Measurements from ENCODE around the gene EEF1AKMT3. TPM values are rescaled to one million over a fixed set of nuclear protein-coding genes. Genes with fewer than 3 reads are reported as not detected.

The EEF1AKMT3 gene
- total and polyA plus RNA-seq, 9 of the 15 experiments (the other 6 are each of a cell fraction or from before 2014, with no cell fraction given): 4.1 to 17.2 (median 7.9) TPM

- H3K9me1 ChIP-seq (ENCODE audit: control insufficient read depth, insufficient read depth, low read length): no peaks in the 10 kb centered on the region
- H4K20me1 ChIP-seq (replicated peaks; ENCODE audit: control insufficient read depth, insufficient read depth, low read length): no peaks in the 10 kb centered on the region
- DNase-seq (ENCODE audit: extremely low read depth in 1 of 4, low spot score in 3 of 4): peak; percentile 76 to 98 (median 82)
- BruUV-seq (replicated peaks): no TSS peak
- POLR2A ChIA-PET: interaction anchor here (0.6 to 1.3 kb wide), 10 partner anchors 10 to 42 kb away, joined by 3 to 7 read pairs (median 4); partner anchors contain the start of genes CYP27B1, EEF1AKMT3 and METTL1
- peaks cover 28% of the 10 kb centered on the region for H3K79me2 ChIP-seq (ENCODE audit: control insufficient read depth, insufficient read depth, low read length)
- no peaks in the 10 kb centered on the region for H3K9me3 ChIP-seq (replicated peaks; ENCODE audit: control insufficient read depth, insufficient read depth, low read depth, low read length)
- under 1% methylated on average over 43 of the region's 45 CpGs for WGBS (ENCODE audit: insufficient coverage, low coverage, missing lambda C conversion rate)
- H3K9ac ChIP-seq (ENCODE audit: insufficient read depth in 1 of 2, low read depth in 2 of 2, low read length in 2 of 2): peak within 1 kb of the TSS; percentile 89 to 99
- peak within 1 kb of the TSS; percentile 75 for H3K27ac ChIP-seq (ENCODE audit: extremely low read depth, low read depth, low read length)
- CTCF ChIA-PET (ENCODE audit: low intra/inter-chr PET ratio): interaction anchor here (0.6 to 1.9 kb wide), 3 partner anchors 26 to 123 kb away, joined by 3 to 14 read pairs (median 4); no protein-coding TSS in a partner anchor
- peak within 1 kb of the TSS; percentile 69 for H3K4me3 ChIP-seq
- intact Hi-C loops (cut with micrococcal nuclease): no loop called here
- H3K4me1 ChIP-seq (replicated peaks in 1 of 2; ENCODE audit: control insufficient read depth in 2 of 2, insufficient read depth in 2 of 2, low read length in 2 of 2): peaks cover 8 to 12% of the 10 kb centered on the region in 2 experiments; a peak in 4 of 5 replicates
- ATAC-seq: peak; percentile 92
- peak within 1 kb of the TSS; percentile 96 for H3K4me2 ChIP-seq (ENCODE audit: insufficient read depth, low read length)
- peak within 1 kb of the TSS; percentile 87 for H2AFZ ChIP-seq (ENCODE audit: low read depth, low read length)
- in situ Hi-C loops (cut with MboI): no loop called here
- no peaks in the 10 kb centered on the region for H3K27me3 ChIP-seq (ENCODE audit: control insufficient read depth in 2 of 2, insufficient read depth in 2 of 2, low read length in 2 of 2)
- peak; percentile 96 for FAIRE-seq
- H3K36me3 ChIP-seq (ENCODE audit: control insufficient read depth, insufficient read depth, low read length): peaks cover 48% of the 10 kb centered on the region
- TF ChIP-seq NR2F6 (CRISPR knock-in tag; IDR thresholded peaks at IDR 0.05) (no peak), HLTF (IDR thresholded peaks at IDR 0.05) (0 out of 2 replicates have a peak, but pooled peaks have one; percentile 71), ZNF408 (CRISPR knock-in tag; IDR thresholded peaks at IDR 0.05; ENCODE audit: low read depth) (no peak), ZNF354B (CRISPR knock-in tag; IDR thresholded peaks at IDR 0.05) (no peak), MEF2D (tag; conservative IDR thresholded peaks at IDR 0.05; ENCODE audit: low read depth) (no peak), TAF1 (IDR thresholded peaks at IDR 0.05; ENCODE audit: control insufficient read depth, extremely low read depth, insufficient read depth, low read length, severe bottlenecking) (peak; percentile 91), GATAD2B (IDR thresholded peaks at IDR 0.05; ENCODE audit: borderline replicate concordance) (peak; percentile 51; the same call in 1 of the 2 replicates), ATF3 (IDR thresholded peaks at IDR 0.05) (peak; percentile 91), ATF3 (CRISPR knock-in tag; conservative IDR thresholded peaks at IDR 0.05) (peak; percentile 82; the same call in 1 of the 2 replicates), NR2C1 (IDR thresholded peaks at IDR 0.05) (peak; percentile 52; the same call in 1 of the 2 replicates), NR2C1 (tag; IDR thresholded peaks at IDR 0.05) (peak; percentile 66), STAG1 (CRISPR knock-in tag; IDR thresholded peaks at IDR 0.05; ENCODE audit: borderline replicate concordance) (0 out of 2 replicates have a peak, but pooled peaks have one; percentile 8), HNRNPUL1 (IDR thresholded peaks at IDR 0.05; ENCODE audit: low read length) (no peak), POU5F1 (IDR thresholded peaks at IDR 0.05; ENCODE audit: borderline replicate concordance, low read depth, low read length, partially characterized antibody) (peak; percentile 97), CHD1 (IDR thresholded peaks at IDR 0.05; ENCODE audit: low read length) (peak; percentile 68), MLLT1 (IDR thresholded peaks at IDR 0.05) (peak; percentile 71 to 81), ZNF311 (CRISPR knock-in tag; IDR thresholded peaks at IDR 0.05) (no peak), ZKSCAN1 (IDR thresholded peaks at IDR 0.05; ENCODE audit: low read depth, low read length) (peak; percentile 39; the same call in 1 of the 2 replicates), SOX6 (IDR thresholded peaks at IDR 0.05) (peak; percentile 71; the same call in 1 of the 2 replicates), THRAP3 (IDR thresholded peaks at IDR 0.05; ENCODE audit: borderline replicate concordance) (no peak), MBD2 (IDR thresholded peaks at IDR 0.05; ENCODE audit: borderline replicate concordance, low read depth) (peak; percentile 84), ZZZ3 (IDR thresholded peaks at IDR 0.05) (peak; percentile 86)
Measured at GRCh38 chr12:57782608-57783465, 10.4 kb downstream of the EEF1AKMT3 start, which contains the start of gene TSFM. Gene TSFM, plus strand, starts transcription at chr12:57782787. Its CDS starts 15 bp downstream, at chr12:57782802.

Data from K562 (cell line).